ENCODE data around the gene NLRP10. TPM values are rescaled to one million over a fixed set of nuclear protein-coding genes. Genes with fewer than 3 reads are reported as not detected.
A peak's percentile ranks its signal among the peaks of the same experiment; 100 is the strongest.

NLRP10 gene
- total RNA-seq, 1 experiment from 2014 or later, result not detected

GRCh38 chr11:8009856-8010255, 44.6 kb upstream of the NLRP10 start:
- Histone ChIP-seq H2AFZ (ENCODE audit: low read length) (no peak overlapping the region), H3K4me2 (ENCODE audit: insufficient read depth, insufficient read length, low read length) (no peak overlapping the region), H2BK120ac (ENCODE audit: low read depth, low read length, poor library complexity, severe bottlenecking) (no peak overlapping the region), H3K14ac (ENCODE audit: insufficient read depth, low read length) (no peak overlapping the region), H3K23me2 (ENCODE audit: insufficient read length, low read depth, low read length, poor library complexity, severe bottlenecking) (no peaks in the 10 kb centered on the region), H3K79me2 (ENCODE audit: insufficient read depth, low read length) (no peaks in the 10 kb centered on the region), H3K79me1 (ENCODE audit: insufficient read depth, low read depth, low read length, poor library complexity, severe bottlenecking) (no peaks in the 10 kb centered on the region), H4K5ac (ENCODE audit: insufficient read length, low read depth, low read length) (peak overlapping the region; percentile 70), H2BK5ac (ENCODE audit: insufficient read length, low read length) (no peak overlapping the region), H3K23ac (ENCODE audit: insufficient read length, low read depth, low read length) (no peak overlapping the region), H3T11ph (ENCODE audit: low read length) (no peak overlapping the region), H4K91ac (ENCODE audit: insufficient read length, low read depth, low read length) (peak overlapping the region; percentile 51), H2BK20ac (ENCODE audit: low read depth, low read length, poor library complexity, severe bottlenecking) (no peak overlapping the region), H4K8ac (replicated peaks; ENCODE audit: insufficient read length, low read depth, low read length) (no peak overlapping the region), H3K4ac (ENCODE audit: low read depth, low read length) (no peak overlapping the region), H2BK12ac (ENCODE audit: insufficient read length, low read depth, low read length) (no peak overlapping the region), H4K20me1 (ENCODE audit: control insufficient read depth, insufficient read depth, insufficient read length) (no peaks in the 10 kb centered on the region), H2AK5ac (ENCODE audit: insufficient read length, low read length) (no peak overlapping the region), H3K9ac (ENCODE audit: extremely low read depth, insufficient read length, low read length) (no peak overlapping the region), H2BK15ac (ENCODE audit: low read depth, low read length) (no peak overlapping the region), H3K9me3 (ENCODE audit: control insufficient read depth, low read depth, low read length) (no peaks in the 10 kb centered on the region), H3K27ac (ENCODE audit: insufficient read length, low read depth, low read length) (no peak overlapping the region), H3K27me3 (ENCODE audit: insufficient read depth, low read length) (no peaks in the 10 kb centered on the region), H3K18ac (ENCODE audit: insufficient read length, low read depth, low read length) (no peak overlapping the region), H3K56ac (ENCODE audit: insufficient read length, low read depth, low read length) (no peak overlapping the region), H3K4me1 (ENCODE audit: insufficient read depth, low read length) (no peaks in the 10 kb centered on the region)
- Mint-ChIP-seq H3K36me3 (ENCODE audit: insufficient read depth in 1 of 3, low read depth in 3 of 3) (no peaks in the 10 kb centered on the region), H3K9me3 (no peaks in the 10 kb centered on the region), H3K27ac (no peak overlapping the region), H3K4me1 (peaks cover 3 to 4% of the 10 kb centered on the region in 2 experiments; a peak in 2 of 4 replicates), H3K4me3 (no peak overlapping the region), H3K27me3 (ENCODE audit: low read depth) (peaks cover 30% of the 10 kb centered on the region)
- no peak for DNase-seq
- WGBS (ENCODE audit: extremely low coverage, insufficient read length, low lambda C conversion rate), result no CpG with 5 or more reads among the region's 3 CpGs
- no peak for TF ChIP-seq CTCF (conservative IDR thresholded peaks at IDR 0.05)
